GM12878 (cell line): Measurements from ENCODE around the gene PLAC8. TPM values are rescaled to one million over a fixed set of nuclear protein-coding genes. Genes with fewer than 3 reads are reported as not detected.

Experiments used
- BHLHE40 ChIP-seq, 2 experiments: fragments of 450-650 bp in 1 of 2; IDR thresholded peaks; 2 replicates each; pipeline ENCODE4 v1.6.1; 2011 to 2017; ENCODE audit warnings: low read depth in 2 of 2, borderline replicate concordance in 1 of 2, improper control_type of control experiment in 1 of 2, low read length in 1 of 2, mild to moderate bottlenecking in 1 of 2
- CEBPB ChIP-seq, 2 experiments: fragments of 150-350 bp in 1 of 2; IDR thresholded peaks; 2 replicates each; pipeline ENCODE4 v1.6.1; 2012 to 2014; ENCODE audit warnings: low read depth in 2 of 2, low read length in 2 of 2, borderline replicate concordance in 1 of 2, inconsistent platforms in 1 of 2
- CHD4 ChIP-seq: fragments of 200-600 bp; sonication (generic); IDR thresholded peaks from 2 replicates; pipeline ENCODE4 v1.6.1; 2016; ENCODE audit warnings: mild to moderate bottlenecking
- EED ChIP-seq: sonication (generic); IDR thresholded peaks from 2 replicates; pipeline ENCODE4 v1.6.1; 2016; ENCODE audit warnings: antibody characterized with exemption, low read depth
- HCFC1 ChIP-seq: fragments of 150-350 bp; IDR thresholded peaks from 2 replicates; pipeline ENCODE4 v1.6.1; 2014; ENCODE audit warnings: low read length
- HDGF ChIP-seq: fragments of 450-650 bp; IDR thresholded peaks from 2 replicates; pipeline ENCODE4 v1.6.1; 2016; ENCODE audit warnings: antibody characterized with exemption
- NR2C2 ChIP-seq: IDR thresholded peaks from 2 replicates; pipeline ENCODE4 v1.6.1; 2011; ENCODE audit warnings: borderline replicate concordance, low read depth; ENCODE audit not compliant: control insufficient read depth, insufficient read length
- NR2F1 ChIP-seq: fragments of 450-650 bp; conservative IDR thresholded peaks from 2 replicates; pipeline ENCODE4 v1.6.1; 2017; ENCODE audit warnings: mild to moderate bottlenecking
- POLR2AphosphoS2 ChIP-seq: IDR thresholded peaks from 2 replicates; pipeline ENCODE4 v1.6.1; 2011; ENCODE audit warnings: low read depth, mild to moderate bottlenecking, low read length, improper control_type of control experiment, moderate library complexity
- RUNX3 ChIP-seq: IDR thresholded peaks from 2 replicates; pipeline ENCODE4 v1.6.1; 2012; ENCODE audit warnings: low read length, inconsistent platforms
- SIN3A ChIP-seq: IDR thresholded peaks from 2 replicates; pipeline ENCODE4 v1.6.1; 2012; ENCODE audit warnings: low read depth, low read length, improper control_type of control experiment
- SMAD5 ChIP-seq: IDR thresholded peaks from 2 replicates; pipeline ENCODE4 v1.6.1; 2016; ENCODE audit warnings: antibody characterized with exemption, low read depth
- SMARCA5 ChIP-seq: fragments of 450-650 bp; IDR thresholded peaks from 2 replicates; pipeline ENCODE4 v1.6.1; 2017; ENCODE audit warnings: mild to moderate bottlenecking
- SMC3 ChIP-seq: IDR thresholded peaks from 2 replicates; pipeline ENCODE4 v1.6.1; 2011; ENCODE audit warnings: low read length, improper control_type of control experiment, borderline replicate concordance
- SP1 ChIP-seq: IDR thresholded peaks from one replicate; pipeline ENCODE4 v1.6.1; 2011; ENCODE audit warnings: low read depth, low read length
- SREBF2 ChIP-seq: IDR thresholded peaks from 2 replicates; pipeline ENCODE4 v1.6.1; 2012; ENCODE audit warnings: mild to moderate bottlenecking, low read length
- SRF ChIP-seq, 2 experiments: IDR thresholded peaks; 2 replicates each; pipeline ENCODE4 v1.6.1; 2011; ENCODE audit warnings: low read depth in 2 of 2, low read length in 2 of 2, mild to moderate bottlenecking in 1 of 2, moderate library complexity in 1 of 2
- TAF1 ChIP-seq: IDR thresholded peaks from 2 replicates; pipeline ENCODE4 v1.6.1; 2011; ENCODE audit warnings: mild to moderate bottlenecking, low read depth, low read length, borderline replicate concordance
- TARDBP ChIP-seq: IDR thresholded peaks from 2 replicates; pipeline ENCODE4 v1.6.1; 2016; ENCODE audit warnings: borderline replicate concordance
- YY1 ChIP-seq: IDR thresholded peaks from 2 replicates; pipeline ENCODE4 v1.6.1; 2011; ENCODE audit warnings: low read depth, mild to moderate bottlenecking, low read length
- ZBED1 ChIP-seq: IDR thresholded peaks from 2 replicates; pipeline ENCODE4 v1.6.1; 2016; ENCODE audit warnings: borderline replicate concordance
- ZNF274 ChIP-seq: IDR thresholded peaks from one replicate; pipeline ENCODE4 v1.8.0; 2011; ENCODE audit not compliant: insufficient read length, insufficient read depth
- polyA plus RNA-seq, 11 experiments: library from polyadenylated mRNA; depleted of rRNA in 4 of 11; unstranded in 6 of 11; stranded (reverse) in 5 of 11; fragments of >200 nt; fragmentation: Nextera tagmentation in 4 of 11; fragmentation: Illumina TruSeq in 1 of 11; extraction: Ambion mirVana in 4 of 11; extraction: Trizol in 1 of 11; gene quantifications; 1 replicate in 1 of 11; 2 replicates in 10 of 11; pipeline versions ENCODE4 v1.2.1 to v1.2.3, GENCODE V29; 2011 to 2016; ENCODE audit warnings: inconsistent platforms in 2 of 11, missing spikeins in 2 of 11, low read depth in 1 of 11
- total RNA-seq, 4 experiments: library from RNA; depleted of rRNA in 3 of 4; stranded (reverse); fragments of >200 nt in 3 of 4; fragmentation: Illumina TruSeq in 1 of 4; extraction: Trizol in 1 of 4; gene quantifications; 2 replicates each; pipeline versions ENCODE4 v1.2.1 to v1.2.3, GENCODE V29; 2013 to 2021
- TF ChIP-seq, protein P1 (sequence below): fragments of 450-650 bp; IDR thresholded peaks from 2 replicates; pipeline ENCODE4 v1.6.1; 2017; ENCODE audit warnings: mild to moderate bottlenecking, moderate library complexity
- TF ChIP-seq, protein P2 (sequence below): IDR thresholded peaks from 2 replicates; pipeline ENCODE4 v1.6.1; 2012; ENCODE audit warnings: low read depth, low read length, improper control_type of control experiment
- TF ChIP-seq, protein P3 (sequence below): fragments of 450-650 bp; conservative IDR thresholded peaks from 2 replicates; pipeline ENCODE4 v1.6.1; 2017; ENCODE audit warnings: mild to moderate bottlenecking, moderate library complexity

The PLAC8 gene
- total and polyA plus RNA-seq, 10 of the 15 experiments (the other 5 are each of a cell fraction or from before 2014, with no cell fraction given), result 214 to 841 (median 348) TPM

DNA sequence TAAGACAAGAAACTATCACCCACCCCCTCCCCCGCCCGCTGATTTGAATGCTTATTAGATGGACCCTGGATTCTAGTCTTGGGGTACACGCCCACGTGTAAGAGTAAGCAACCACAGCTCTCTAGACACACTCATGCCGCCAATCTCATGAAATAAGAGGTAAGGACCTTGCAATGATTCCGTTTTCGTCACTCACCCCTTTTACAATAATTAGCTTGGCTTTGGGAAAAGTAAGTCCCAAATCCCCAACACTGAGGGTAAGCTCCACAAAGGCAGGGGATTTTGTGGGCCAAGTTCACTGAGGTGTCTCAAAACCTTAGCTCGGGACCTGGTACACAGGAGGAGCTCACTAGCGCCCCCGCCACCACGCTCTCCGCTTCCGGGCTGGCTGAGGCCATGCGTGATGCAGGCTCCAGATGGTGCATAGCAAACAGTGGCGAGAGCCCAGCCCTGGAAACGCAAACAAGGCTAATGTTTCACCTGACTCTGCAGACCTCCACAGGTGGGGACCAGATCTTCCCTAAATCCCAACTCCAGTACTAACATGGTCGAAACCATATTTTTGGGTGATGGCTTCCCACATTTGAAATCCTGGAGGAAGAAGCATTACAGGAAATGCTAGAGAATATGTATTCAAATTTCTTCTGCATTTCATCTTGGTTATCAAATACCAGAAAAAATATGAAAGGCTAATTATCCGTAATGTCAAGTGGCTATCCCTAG, 4.1 kb downstream of the PLAC8 start (continued):
- TF ChIP-seq, protein P1, sequence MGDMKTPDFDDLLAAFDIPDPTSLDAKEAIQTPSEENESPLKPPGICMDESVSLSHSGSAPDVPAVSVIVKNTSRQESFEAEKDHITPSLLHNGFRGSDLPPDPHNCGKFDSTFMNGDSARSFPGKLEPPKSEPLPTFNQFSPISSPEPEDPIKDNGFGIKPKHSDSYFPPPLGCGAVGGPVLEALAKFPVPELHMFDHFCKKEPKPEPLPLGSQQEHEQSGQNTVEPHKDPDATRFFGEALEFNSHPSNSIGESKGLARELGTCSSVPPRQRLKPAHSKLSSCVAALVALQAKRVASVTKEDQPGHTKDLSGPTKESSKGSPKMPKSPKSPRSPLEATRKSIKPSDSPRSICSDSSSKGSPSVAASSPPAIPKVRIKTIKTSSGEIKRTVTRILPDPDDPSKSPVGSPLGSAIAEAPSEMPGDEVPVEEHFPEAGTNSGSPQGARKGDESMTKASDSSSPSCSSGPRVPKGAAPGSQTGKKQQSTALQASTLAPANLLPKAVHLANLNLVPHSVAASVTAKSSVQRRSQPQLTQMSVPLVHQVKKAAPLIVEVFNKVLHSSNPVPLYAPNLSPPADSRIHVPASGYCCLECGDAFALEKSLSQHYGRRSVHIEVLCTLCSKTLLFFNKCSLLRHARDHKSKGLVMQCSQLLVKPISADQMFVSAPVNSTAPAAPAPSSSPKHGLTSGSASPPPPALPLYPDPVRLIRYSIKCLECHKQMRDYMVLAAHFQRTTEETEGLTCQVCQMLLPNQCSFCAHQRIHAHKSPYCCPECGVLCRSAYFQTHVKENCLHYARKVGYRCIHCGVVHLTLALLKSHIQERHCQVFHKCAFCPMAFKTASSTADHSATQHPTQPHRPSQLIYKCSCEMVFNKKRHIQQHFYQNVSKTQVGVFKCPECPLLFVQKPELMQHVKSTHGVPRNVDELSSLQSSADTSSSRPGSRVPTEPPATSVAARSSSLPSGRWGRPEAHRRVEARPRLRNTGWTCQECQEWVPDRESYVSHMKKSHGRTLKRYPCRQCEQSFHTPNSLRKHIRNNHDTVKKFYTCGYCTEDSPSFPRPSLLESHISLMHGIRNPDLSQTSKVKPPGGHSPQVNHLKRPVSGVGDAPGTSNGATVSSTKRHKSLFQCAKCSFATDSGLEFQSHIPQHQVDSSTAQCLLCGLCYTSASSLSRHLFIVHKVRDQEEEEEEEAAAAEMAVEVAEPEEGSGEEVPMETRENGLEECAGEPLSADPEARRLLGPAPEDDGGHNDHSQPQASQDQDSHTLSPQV, result peak; percentile 81
- peak; percentile 77 for TF ChIP-seq EED
- TF ChIP-seq SRF (IDR thresholded peaks at IDR 0.05; ENCODE audit: low read depth in 2 of 2, low read length in 2 of 2), result 0 out of 4 replicates have a peak, but pooled peaks of 1 of the 2 experiments have one; percentile 38
- peak; percentile 49; the same call in 1 of the 2 replicates for TF ChIP-seq SMC3
- peak; percentile 33; the same call in 1 of the 2 replicates for TF ChIP-seq TAF1
- no peak for TF ChIP-seq SREBF2
- no peak; the same call in 1 of the 2 replicates for TF ChIP-seq NR2F1
- TF ChIP-seq SP1, result peak; percentile 19
- no peak for TF ChIP-seq CHD4
- peak; percentile 75; the same call in 1 of the 2 replicates for TF ChIP-seq TARDBP
- no peak for TF ChIP-seq ZBED1
- TF ChIP-seq HDGF, result peak; percentile 50; the same call in 1 of the 2 replicates
- peak; percentile 90 for TF ChIP-seq SMARCA5
- no peak for TF ChIP-seq POLR2AphosphoS2
- peak; percentile 74 to 78 for TF ChIP-seq BHLHE40 (IDR thresholded peaks at IDR 0.05; ENCODE audit: borderline replicate concordance in 1 of 2, low read depth in 2 of 2, low read length in 1 of 2)
- TF ChIP-seq HCFC1, result no peak
- TF ChIP-seq YY1, result peak; percentile 80
- TF ChIP-seq, protein P2, sequence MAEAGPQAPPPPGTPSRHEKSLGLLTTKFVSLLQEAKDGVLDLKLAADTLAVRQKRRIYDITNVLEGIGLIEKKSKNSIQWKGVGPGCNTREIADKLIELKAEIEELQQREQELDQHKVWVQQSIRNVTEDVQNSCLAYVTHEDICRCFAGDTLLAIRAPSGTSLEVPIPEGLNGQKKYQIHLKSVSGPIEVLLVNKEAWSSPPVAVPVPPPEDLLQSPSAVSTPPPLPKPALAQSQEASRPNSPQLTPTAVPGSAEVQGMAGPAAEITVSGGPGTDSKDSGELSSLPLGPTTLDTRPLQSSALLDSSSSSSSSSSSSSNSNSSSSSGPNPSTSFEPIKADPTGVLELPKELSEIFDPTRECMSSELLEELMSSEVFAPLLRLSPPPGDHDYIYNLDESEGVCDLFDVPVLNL, result peak; percentile 40; the same call in 1 of the 2 replicates
- TF ChIP-seq SIN3A, result 0 out of 2 replicates have a peak, but pooled peaks have one; percentile 82
- TF ChIP-seq SMAD5, result 0 out of 2 replicates have a peak, but pooled peaks have one; percentile 58
- TF ChIP-seq ZNF274, result no peak
- TF ChIP-seq CEBPB (IDR thresholded peaks at IDR 0.05; ENCODE audit: borderline replicate concordance in 1 of 2, low read depth in 2 of 2, low read length in 2 of 2), result no peak
- no peak for TF ChIP-seq NR2C2
- 0 out of 2 replicates have a peak, but pooled peaks have one; percentile 73 for TF ChIP-seq RUNX3
- TF ChIP-seq, protein P3, sequence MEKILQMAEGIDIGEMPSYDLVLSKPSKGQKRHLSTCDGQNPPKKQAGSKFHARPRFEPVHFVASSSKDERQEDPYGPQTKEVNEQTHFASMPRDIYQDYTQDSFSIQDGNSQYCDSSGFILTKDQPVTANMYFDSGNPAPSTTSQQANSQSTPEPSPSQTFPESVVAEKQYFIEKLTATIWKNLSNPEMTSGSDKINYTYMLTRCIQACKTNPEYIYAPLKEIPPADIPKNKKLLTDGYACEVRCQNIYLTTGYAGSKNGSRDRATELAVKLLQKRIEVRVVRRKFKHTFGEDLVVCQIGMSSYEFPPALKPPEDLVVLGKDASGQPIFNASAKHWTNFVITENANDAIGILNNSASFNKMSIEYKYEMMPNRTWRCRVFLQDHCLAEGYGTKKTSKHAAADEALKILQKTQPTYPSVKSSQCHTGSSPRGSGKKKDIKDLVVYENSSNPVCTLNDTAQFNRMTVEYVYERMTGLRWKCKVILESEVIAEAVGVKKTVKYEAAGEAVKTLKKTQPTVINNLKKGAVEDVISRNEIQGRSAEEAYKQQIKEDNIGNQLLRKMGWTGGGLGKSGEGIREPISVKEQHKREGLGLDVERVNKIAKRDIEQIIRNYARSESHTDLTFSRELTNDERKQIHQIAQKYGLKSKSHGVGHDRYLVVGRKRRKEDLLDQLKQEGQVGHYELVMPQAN, result peak; percentile 36; the same call in 1 of the 2 replicates
- TF ChIP-seq, all 136 proteins: peak for 54
